GM12873 (cell line): ENCODE measurements around the gene NBAS.

Experiments used
- TF ChIP-seq, protein P1 (sequence below): IDR thresholded peaks from 2 replicates; pipeline ENCODE4 v1.5.1; 2012; ENCODE audit warnings: low read depth, mild to moderate bottlenecking, moderate library complexity, low read length, control low read depth; ENCODE audit not compliant: insufficient read depth; ENCODE audit errors: missing control alignments

The NBAS gene

DNA sequence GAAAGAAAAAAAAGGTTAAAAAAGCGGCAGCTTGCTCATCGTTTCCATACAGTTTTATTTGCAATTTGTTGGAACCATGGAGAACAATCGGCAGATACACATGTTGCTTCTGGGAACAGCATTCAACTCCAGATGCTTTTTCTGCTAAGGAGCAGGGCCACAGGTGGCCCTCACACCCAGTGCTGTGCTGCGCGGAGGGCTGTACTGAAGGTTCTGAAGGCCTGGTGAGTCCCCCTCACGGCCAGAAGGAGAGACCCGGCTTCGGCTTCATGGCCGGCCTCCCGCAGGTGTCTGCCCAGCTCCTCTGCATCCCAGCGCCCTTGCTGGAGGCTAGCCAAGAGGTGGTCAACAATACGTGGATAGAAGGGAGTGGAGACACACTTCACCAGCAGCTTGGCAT lies 394.3 kb downstream of the NBAS start:
- TF ChIP-seq, protein P1, sequence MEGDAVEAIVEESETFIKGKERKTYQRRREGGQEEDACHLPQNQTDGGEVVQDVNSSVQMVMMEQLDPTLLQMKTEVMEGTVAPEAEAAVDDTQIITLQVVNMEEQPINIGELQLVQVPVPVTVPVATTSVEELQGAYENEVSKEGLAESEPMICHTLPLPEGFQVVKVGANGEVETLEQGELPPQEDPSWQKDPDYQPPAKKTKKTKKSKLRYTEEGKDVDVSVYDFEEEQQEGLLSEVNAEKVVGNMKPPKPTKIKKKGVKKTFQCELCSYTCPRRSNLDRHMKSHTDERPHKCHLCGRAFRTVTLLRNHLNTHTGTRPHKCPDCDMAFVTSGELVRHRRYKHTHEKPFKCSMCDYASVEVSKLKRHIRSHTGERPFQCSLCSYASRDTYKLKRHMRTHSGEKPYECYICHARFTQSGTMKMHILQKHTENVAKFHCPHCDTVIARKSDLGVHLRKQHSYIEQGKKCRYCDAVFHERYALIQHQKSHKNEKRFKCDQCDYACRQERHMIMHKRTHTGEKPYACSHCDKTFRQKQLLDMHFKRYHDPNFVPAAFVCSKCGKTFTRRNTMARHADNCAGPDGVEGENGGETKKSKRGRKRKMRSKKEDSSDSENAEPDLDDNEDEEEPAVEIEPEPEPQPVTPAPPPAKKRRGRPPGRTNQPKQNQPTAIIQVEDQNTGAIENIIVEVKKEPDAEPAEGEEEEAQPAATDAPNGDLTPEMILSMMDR: no peak

DNA sequence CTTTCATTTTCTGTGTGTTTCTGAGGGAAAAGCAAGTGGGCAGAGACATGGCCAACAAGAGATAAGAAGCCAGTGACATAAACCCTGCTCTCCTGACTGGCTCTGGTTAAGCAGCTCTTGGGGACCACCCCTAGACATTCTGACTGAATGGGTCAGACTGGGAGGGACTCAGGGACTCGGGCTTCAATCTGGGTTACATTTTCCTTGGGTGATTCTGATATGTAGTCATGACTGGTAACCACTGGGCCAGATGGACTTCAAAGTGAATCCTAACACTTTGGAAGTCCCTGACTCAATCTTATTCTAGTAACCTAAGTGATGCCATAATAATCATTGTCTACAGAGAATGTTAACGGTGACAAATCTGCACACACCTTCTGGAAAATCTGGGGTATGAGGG lies 397.8 kb downstream of the NBAS start:
- TF ChIP-seq, protein P1: no peak

DNA sequence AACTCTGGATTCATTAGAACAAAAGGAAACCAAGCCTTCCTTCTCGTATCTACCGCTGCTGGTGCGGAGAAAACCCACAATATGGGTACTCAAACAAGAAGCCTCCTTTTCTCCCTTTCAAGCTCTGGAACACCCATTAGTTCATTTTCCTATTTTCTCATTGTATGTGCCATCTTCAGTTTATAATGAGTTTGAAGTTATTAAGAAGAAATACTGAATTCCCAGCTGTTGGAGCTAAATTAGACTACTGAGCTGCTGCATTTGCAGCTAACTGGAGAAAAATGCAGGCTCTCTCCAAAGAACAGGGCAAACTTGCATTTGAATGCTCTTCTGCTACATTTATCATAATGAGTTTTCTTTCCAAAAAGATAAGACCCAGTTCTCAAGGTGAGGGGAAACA lies 398.5 kb downstream of the NBAS start:
- TF ChIP-seq, protein P1: no peak

DNA sequence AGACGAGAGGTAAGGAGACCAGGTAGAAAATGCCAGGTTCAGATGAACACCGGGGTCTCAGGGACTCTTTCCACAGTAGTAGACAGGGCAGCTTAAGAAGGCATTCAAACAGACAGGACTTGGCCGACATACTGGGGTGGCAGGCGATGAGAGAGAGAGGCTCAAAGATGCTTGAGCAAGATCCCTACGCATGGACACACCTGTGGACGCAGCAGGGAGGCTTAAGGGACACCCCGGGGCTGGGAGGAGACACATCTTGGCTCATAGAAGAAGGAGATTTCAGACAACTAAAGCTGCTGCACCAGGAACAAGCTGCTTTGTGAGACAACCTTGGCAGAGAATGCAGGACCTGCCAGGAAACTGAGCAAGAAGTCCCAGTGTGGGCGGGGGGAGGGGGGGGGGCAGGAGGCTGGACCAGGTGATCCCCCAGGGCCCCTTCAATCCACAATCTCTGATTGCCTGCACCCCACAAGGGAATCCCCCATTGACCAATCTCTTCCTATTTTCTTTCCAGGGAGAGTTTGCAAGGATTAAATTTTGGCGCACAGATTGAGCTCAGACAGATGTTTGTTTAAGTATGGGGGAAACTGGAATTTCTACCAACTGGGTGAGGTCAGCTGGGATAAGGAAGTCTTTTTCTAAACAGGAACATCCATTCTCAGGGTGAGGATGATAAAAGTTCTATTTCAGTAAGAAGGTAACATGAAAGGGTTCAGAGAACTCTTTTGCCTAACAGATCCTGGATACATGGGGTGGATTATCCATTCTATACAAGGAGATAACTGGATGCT lies 400.7 kb downstream of the NBAS start:
- TF ChIP-seq, protein P1: no peak

DNA sequence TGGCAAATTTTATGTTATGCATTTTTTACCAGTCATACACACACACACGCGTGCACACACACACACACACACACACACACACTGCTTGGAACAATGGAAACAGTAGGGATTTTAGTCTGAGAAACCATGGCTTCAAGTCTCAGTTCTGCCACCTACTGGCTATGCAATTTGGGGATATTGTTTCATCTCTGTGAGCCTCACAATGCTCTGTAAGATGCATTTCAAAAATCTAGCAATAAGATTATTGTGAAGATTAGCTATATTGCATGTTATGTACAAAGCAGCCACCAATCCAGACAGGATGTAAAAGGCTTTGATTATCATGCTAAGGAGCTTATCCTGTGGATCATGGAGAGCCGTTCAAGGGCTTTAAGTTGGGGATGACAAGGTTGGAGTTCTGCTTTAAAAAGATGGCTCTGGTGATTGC lies 401.4 kb downstream of the NBAS start:
- TF ChIP-seq, protein P1: peak; percentile 67

DNA sequence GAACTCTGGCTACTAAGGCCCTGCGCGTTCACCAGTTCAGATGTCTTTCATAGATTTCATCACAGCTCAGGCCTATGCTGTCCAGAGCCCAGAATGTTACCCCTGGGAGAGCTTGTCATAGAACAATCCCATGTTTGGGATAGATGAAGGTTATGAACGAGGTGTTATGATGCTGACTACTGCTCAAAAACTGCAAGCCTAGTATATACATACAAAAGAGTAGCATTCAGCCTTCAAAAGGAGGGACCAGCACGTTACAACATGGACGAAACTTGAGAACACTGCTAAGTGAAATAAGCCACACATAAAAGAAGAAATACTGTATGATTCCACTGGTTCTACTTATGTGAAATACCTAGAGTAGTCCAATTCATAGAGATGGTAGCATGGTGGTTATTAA lies 401.9 kb downstream of the NBAS start:
- TF ChIP-seq, protein P1: no peak

DNA sequence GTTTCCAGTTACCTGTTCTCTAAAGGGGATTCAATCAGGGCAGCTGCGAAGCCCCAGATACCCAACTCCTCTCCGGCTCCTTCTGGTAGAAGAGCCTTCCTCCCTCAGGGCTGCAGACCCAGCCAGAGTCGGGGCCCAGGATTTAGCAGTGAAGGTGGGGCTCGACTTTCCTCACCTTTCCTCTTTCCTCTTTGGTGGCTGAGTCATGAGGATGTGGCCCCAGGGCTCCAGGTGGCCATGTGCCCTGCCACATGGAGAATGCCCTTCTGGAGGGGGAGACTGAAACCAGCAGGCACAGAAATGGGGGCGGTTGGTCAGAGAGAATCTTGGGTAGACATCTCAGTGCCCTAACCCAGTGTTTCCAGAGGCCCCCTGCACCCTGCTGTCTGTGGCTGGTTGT lies 402.6 kb downstream of the NBAS start:
- TF ChIP-seq, protein P1: no peak
